Neuronal stem cell (in vitro differentiated cells): ENCODE measurements around the gene TNIP1.

Experiments used
- DNase-seq: peaks from one replicate; pipeline ENCODE4 v3.0.0-alpha.2; 2013; ENCODE audit warnings: low spot score
- H2AFZ ChIP-seq: one replicate; pipeline ENCODE4 v1.6.1; 2013; ENCODE audit warnings: mild to moderate bottlenecking, low read length, inconsistent platforms
- H2AK5ac ChIP-seq: 2 replicates; pipeline ENCODE4 v1.6.1; 2013; ENCODE audit warnings: low read depth, mild to moderate bottlenecking, inconsistent platforms, low read length, moderate library complexity, mixed read lengths
- H2BK120ac ChIP-seq: 2 replicates; pipeline ENCODE4 v1.6.1; 2013; ENCODE audit warnings: low read depth, mild to moderate bottlenecking, inconsistent platforms, low read length, moderate library complexity, mixed read lengths
- H2BK12ac ChIP-seq: one replicate; pipeline ENCODE4 v1.6.1; 2013; ENCODE audit warnings: low read length, inconsistent platforms
- H2BK15ac ChIP-seq: 2 replicates; pipeline ENCODE4 v1.6.1; 2013; ENCODE audit warnings: mild to moderate bottlenecking, low read length, inconsistent platforms, mixed read lengths
- H2BK5ac ChIP-seq: one replicate; pipeline ENCODE4 v1.6.1; 2013; ENCODE audit warnings: inconsistent platforms, mild to moderate bottlenecking, low read length, moderate library complexity
- H3K14ac ChIP-seq: one replicate; pipeline ENCODE4 v1.6.1; 2013; ENCODE audit warnings: low read length, inconsistent platforms
- H3K18ac ChIP-seq: 2 replicates; pipeline ENCODE4 v1.6.1; 2013; ENCODE audit warnings: low read length, inconsistent platforms
- H3K23ac ChIP-seq: 2 replicates; pipeline ENCODE4 v1.6.1; 2013; ENCODE audit warnings: low read depth, mild to moderate bottlenecking, mixed read lengths, low read length, inconsistent platforms; ENCODE audit not compliant: poor library complexity
- H3K27ac ChIP-seq: replicated peaks from 3 replicates; pipeline ENCODE4 v1.5.1; 2013; ENCODE audit warnings: low read length, inconsistent platforms
- H3K27me3 ChIP-seq, 3 experiments: 2 replicates each; pipeline ENCODE4 v1.6.1; 2013; ENCODE audit warnings: low read length in 3 of 3, mild to moderate bottlenecking in 2 of 3, inconsistent platforms in 1 of 3, low read depth in 1 of 3, mixed read lengths in 1 of 3, moderate library complexity in 1 of 3; ENCODE audit not compliant: control insufficient read depth in 3 of 3, insufficient read depth in 3 of 3
- H3K36me3 ChIP-seq, 2 donors: replicated peaks in 1 of 2; 2 replicates each; pipeline ENCODE4 v1.6.1; 2013; ENCODE audit warnings: low read length in 2 of 2; ENCODE audit not compliant: control insufficient read depth in 2 of 2, insufficient read depth in 2 of 2
- H3K4ac ChIP-seq: 2 replicates; pipeline ENCODE4 v1.6.1; 2013; ENCODE audit warnings: inconsistent platforms, mild to moderate bottlenecking, low read length, moderate library complexity
- H3K4me1 ChIP-seq, 2 donors: 1 replicate in 1 of 2; 2 replicates in 1 of 2; pipeline ENCODE4 v1.6.1; 2013; ENCODE audit warnings: low read length in 2 of 2, low read depth in 1 of 2; ENCODE audit not compliant: control insufficient read depth in 2 of 2, insufficient read depth in 1 of 2
- H3K4me2 ChIP-seq: one replicate; pipeline ENCODE4 v1.6.1; 2013; ENCODE audit warnings: mild to moderate bottlenecking, low read length, inconsistent platforms; ENCODE audit not compliant: insufficient read depth, poor library complexity, severe bottlenecking
- H3K4me3 ChIP-seq, 2 donors: 2 replicates each; pipeline ENCODE4 v1.5.1; 2013; ENCODE audit warnings: low read length in 2 of 2, mild to moderate bottlenecking in 2 of 2, inconsistent platforms in 1 of 2, moderate library complexity in 1 of 2
- H3K79me1 ChIP-seq: one replicate; pipeline ENCODE4 v1.6.1; 2013; ENCODE audit warnings: low read depth, mild to moderate bottlenecking, inconsistent platforms, low read length, moderate library complexity
- H3K9ac ChIP-seq: one replicate; pipeline ENCODE4 v1.6.1; 2013; ENCODE audit warnings: mild to moderate bottlenecking, low read depth, low read length, inconsistent platforms; ENCODE audit not compliant: poor library complexity
- H3K9me3 ChIP-seq, 2 donors: replicated peaks in 1 of 2; 2 replicates each; pipeline versions ENCODE3 to v1.6.1; 2013; ENCODE audit warnings: low read length in 2 of 2, mild to moderate bottlenecking in 2 of 2, inconsistent platforms in 1 of 2, low read depth in 1 of 2, mixed read lengths in 1 of 2, moderate library complexity in 1 of 2; ENCODE audit not compliant: control insufficient read depth in 2 of 2, insufficient read depth in 1 of 2
- H4K8ac ChIP-seq: one replicate; pipeline ENCODE4 v1.6.1; 2013; ENCODE audit warnings: low read depth, mild to moderate bottlenecking, inconsistent platforms, low read length, moderate library complexity
- H4K91ac ChIP-seq: one replicate; pipeline ENCODE4 v1.6.1; 2013; ENCODE audit warnings: low read length, low read depth, mild to moderate bottlenecking, inconsistent platforms; ENCODE audit not compliant: poor library complexity
- WGBS, 2 donors: extraction: QIAGEN DNeasy Blood & Tissue Kit; methylation state at CpG; one replicate each; pipeline ENCODE4 v1.1.7; 2013; ENCODE audit warnings: missing lambda C conversion rate in 2 of 2, mixed read lengths in 1 of 2; ENCODE audit not compliant: insufficient read length in 2 of 2, insufficient replicate concordance in 1 of 2; ENCODE audit errors: extremely low coverage in 2 of 2; 5-methylcytosine and 5-hydroxymethylcytosine counted together

Gene TNIP1

DNA sequence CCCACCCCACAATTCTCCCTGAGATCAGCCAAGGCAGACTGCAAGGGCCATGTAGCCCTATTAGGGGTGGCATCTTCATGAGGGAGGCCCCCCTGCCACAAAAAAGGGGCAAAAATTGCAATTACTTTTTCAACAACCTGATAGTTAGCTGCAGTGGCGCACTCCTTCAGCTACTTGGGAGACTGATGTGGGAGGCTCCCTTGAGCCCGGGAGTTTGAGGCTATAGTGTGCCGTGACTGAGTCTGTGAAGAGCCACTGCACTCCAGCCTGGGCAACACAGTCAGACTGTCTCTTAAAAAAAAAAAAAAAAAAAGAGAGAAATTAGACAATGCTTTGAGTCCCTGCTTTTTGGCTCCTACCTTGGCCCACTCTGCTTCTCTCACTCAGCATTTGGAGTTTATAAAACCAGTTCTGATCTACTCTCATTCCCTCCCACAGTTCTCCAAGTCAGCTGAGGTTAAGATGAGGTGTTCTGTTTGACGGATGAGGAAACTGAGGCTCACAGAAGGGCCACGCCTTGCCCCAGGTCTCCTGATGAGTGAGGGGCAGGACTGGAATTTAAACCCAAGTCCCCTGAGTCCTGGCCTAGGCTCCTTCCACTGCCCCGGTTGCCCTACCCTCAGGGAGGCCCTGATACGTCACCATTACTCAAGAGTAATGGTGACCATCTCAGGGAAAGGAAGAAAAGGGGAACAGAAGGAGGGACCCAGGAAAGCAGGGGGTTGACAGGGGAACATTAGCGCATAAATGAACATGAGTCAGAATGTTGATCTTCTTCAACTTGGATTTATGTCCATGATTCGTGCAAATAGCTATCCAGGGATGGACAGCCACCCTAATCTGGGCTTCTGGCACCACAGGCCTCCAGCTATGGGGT lies 51.4 kb downstream of the TNIP1 start:
- Histone ChIP-seq H3K9ac (no peak overlapping the region), H3K36me3 (peaks cover 18 to 45% of the 10 kb centered on the region in 2 donors)

GRCh38 chr5:151028717-151029116 lies 52.1 kb downstream of the TNIP1 start:
- H3K79me1 ChIP-seq = no peaks in the 10 kb centered on the region
- no peak overlapping the region for H2BK5ac ChIP-seq
- H3K23ac ChIP-seq = peak overlapping the region; percentile 13
- no peak overlapping the region for H3K27ac ChIP-seq
- no peak for DNase-seq
- H3K4me2 ChIP-seq = no peak overlapping the region
- H4K8ac ChIP-seq = no peak overlapping the region
- H2AFZ ChIP-seq = no peak overlapping the region
- H2BK120ac ChIP-seq = no peak overlapping the region
- H3K36me3 ChIP-seq = peaks cover 12 to 38% of the 10 kb centered on the region in 2 donors
- no CpG with 5 or more reads among the region's 8 CpGs for WGBS, 2 donors
- H3K18ac ChIP-seq = no peak overlapping the region
- no peaks in the 10 kb centered on the region for H3K27me3 ChIP-seq
- no peak overlapping the region for H3K9ac ChIP-seq
- no peaks in the 10 kb centered on the region for H3K9me3 ChIP-seq
- no peak overlapping the region for H4K91ac ChIP-seq
- H3K4me3 ChIP-seq = no peak overlapping the region
- H2AK5ac ChIP-seq = no peak overlapping the region
- no peak overlapping the region for H2BK15ac ChIP-seq
- H2BK12ac ChIP-seq = no peak overlapping the region
- H3K4ac ChIP-seq = no peak overlapping the region
- no peak overlapping the region for H3K14ac ChIP-seq
- no peaks in the 10 kb centered on the region for H3K4me1 ChIP-seq

More for the DNA sequence above, 51.4 kb downstream of the TNIP1 start:
- peak overlapping the region; percentile 32 for H3K23ac ChIP-seq
- no peak for DNase-seq
- H3K4me1 ChIP-seq = no peaks in the 10 kb centered on the region
- H2AFZ ChIP-seq = no peak overlapping the region
- H2BK12ac ChIP-seq = no peak overlapping the region
- no peak overlapping the region for H3K4ac ChIP-seq
- H3K4me3 ChIP-seq = no peak overlapping the region
- no peak overlapping the region for H3K18ac ChIP-seq
- H3K14ac ChIP-seq = no peak overlapping the region
- no peaks in the 10 kb centered on the region for H3K27me3 ChIP-seq
- H2BK120ac ChIP-seq = no peak overlapping the region
- H4K8ac ChIP-seq = no peak overlapping the region
- no peak overlapping the region for H2BK15ac ChIP-seq
- H3K4me2 ChIP-seq = no peak overlapping the region
- no peak overlapping the region for H4K91ac ChIP-seq
- H2BK5ac ChIP-seq = no peak overlapping the region
- H3K9me3 ChIP-seq = no peaks in the 10 kb centered on the region
- H3K27ac ChIP-seq = no peak overlapping the region
- no CpG with 5 or more reads among the region's 9 CpGs for WGBS, 2 donors
- H2AK5ac ChIP-seq = no peak overlapping the region
- no peaks in the 10 kb centered on the region for H3K79me1 ChIP-seq

DNA sequence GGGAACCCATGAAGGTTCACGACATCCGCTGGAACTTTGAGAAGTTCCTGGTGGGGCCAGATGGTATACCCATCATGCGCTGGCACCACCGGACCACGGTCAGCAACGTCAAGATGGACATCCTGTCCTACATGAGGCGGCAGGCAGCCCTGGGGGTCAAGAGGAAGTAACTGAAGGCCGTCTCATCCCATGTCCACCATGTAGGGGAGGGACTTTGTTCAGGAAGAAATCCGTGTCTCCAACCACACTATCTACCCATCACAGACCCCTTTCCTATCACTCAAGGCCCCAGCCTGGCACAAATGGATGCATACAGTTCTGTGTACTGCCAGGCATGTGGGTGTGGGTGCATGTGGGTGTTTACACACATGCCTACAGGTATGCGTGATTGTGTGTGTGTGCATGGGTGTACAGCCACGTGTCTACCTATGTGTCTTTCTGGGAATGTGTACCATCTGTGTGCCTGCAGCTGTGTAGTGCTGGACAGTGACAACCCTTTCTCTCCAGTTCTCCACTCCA lies 52.8 kb downstream of the TNIP1 start:
- no peak overlapping the region for H2BK12ac ChIP-seq
- H3K4ac ChIP-seq = peak overlapping the region; percentile 5
- H2AFZ ChIP-seq = no peak overlapping the region
- H3K23ac ChIP-seq = no peak overlapping the region
- H2BK5ac ChIP-seq = no peak overlapping the region
- H3K9me3 ChIP-seq = no peaks in the 10 kb centered on the region
- peaks cover 12 to 33% of the 10 kb centered on the region in 2 donors for H3K36me3 ChIP-seq
- H2AK5ac ChIP-seq = no peak overlapping the region
- no peak overlapping the region for H3K9ac ChIP-seq
- H3K27me3 ChIP-seq = no peaks in the 10 kb centered on the region
- H3K79me1 ChIP-seq = no peaks in the 10 kb centered on the region
- no peak overlapping the region for H2BK15ac ChIP-seq
- H3K4me2 ChIP-seq = no peak overlapping the region
- H4K91ac ChIP-seq = no peak overlapping the region
- no CpG with 5 or more reads among the region's 11 CpGs for WGBS, 2 donors
- no peak overlapping the region for H3K18ac ChIP-seq
- no peak overlapping the region for H2BK120ac ChIP-seq
- H3K4me1 ChIP-seq = no peaks in the 10 kb centered on the region
- H3K14ac ChIP-seq = no peak overlapping the region
- no peak overlapping the region for H3K4me3 ChIP-seq
- DNase-seq = no peak
- H3K27ac ChIP-seq = no peak overlapping the region
- H4K8ac ChIP-seq = no peak overlapping the region

DNA sequence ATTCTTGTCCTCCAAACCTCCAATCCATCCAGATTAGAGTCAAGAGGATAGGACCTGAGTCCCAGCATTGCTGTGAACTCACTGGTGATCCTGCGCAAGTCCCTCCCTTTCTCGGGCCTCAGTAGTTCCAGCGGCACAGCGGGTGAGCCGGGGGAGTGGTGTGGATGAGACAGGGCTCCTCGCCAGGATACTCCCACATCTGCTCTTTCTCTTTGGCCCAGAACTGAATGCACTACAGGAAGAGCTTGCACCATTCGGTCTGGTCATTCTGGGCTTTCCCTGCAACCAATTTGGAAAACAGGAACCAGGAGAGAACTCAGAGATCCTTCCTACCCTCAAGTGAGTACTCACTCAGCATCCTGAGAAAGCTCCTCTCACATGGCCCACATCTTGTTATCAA lies 54.2 kb downstream of the TNIP1 start:
- no peak for DNase-seq
- peaks cover 0 to 4% (median 0%) of the 10 kb centered on the region in 3 experiments for H3K27me3 ChIP-seq
- H4K91ac ChIP-seq = no peak overlapping the region
- no peaks in the 10 kb centered on the region for H3K4me1 ChIP-seq
- no peak overlapping the region for H2AFZ ChIP-seq
- H3K27ac ChIP-seq = no peak overlapping the region
- H3K9ac ChIP-seq = no peak overlapping the region
- no peaks in the 10 kb centered on the region for H3K79me1 ChIP-seq
- H3K23ac ChIP-seq = no peak overlapping the region
- no peak overlapping the region for H3K4ac ChIP-seq
- H2BK15ac ChIP-seq = no peak overlapping the region
- no peak overlapping the region for H3K4me3 ChIP-seq
- peaks cover 12 to 25% of the 10 kb centered on the region in 2 donors for H3K36me3 ChIP-seq
- no peak overlapping the region for H2BK120ac ChIP-seq
- no peak overlapping the region for H2BK12ac ChIP-seq
- no peaks in the 10 kb centered on the region for H3K9me3 ChIP-seq
- no peak overlapping the region for H2BK5ac ChIP-seq
- no peak overlapping the region for H3K4me2 ChIP-seq
- no peak overlapping the region for H2AK5ac ChIP-seq
- H3K14ac ChIP-seq = no peak overlapping the region
- H3K18ac ChIP-seq = no peak overlapping the region
- H4K8ac ChIP-seq = no peak overlapping the region
- WGBS, 2 donors = no CpG with 5 or more reads among the region's 7 CpGs
